ENCODE results near the gene FDXR.

GRCh38 chr17:74890554-74890953 is 17.8 kb upstream of the FDXR start:
- TF ChIP-seq JUND (IDR thresholded peaks at IDR 0.05), result no peak
- no peak for TF ChIP-seq RAD21 (IDR thresholded peaks at IDR 0.05)
- no peak for TF ChIP-seq CTCF (IDR thresholded peaks at IDR 0.05; ENCODE audit: low read depth, low read length, missing input control)
- TF ChIP-seq REST (IDR thresholded peaks at IDR 0.05), result no peak
- TF ChIP-seq, protein P1, sequence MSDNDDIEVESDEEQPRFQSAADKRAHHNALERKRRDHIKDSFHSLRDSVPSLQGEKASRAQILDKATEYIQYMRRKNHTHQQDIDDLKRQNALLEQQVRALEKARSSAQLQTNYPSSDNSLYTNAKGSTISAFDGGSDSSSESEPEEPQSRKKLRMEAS (IDR thresholded peaks at IDR 0.05), result no peak
- TF ChIP-seq GABPA (IDR thresholded peaks at IDR 0.05 in 1 of 2, conservative IDR thresholded peaks at IDR 0.05 in 1 of 2), result no peak
- no peak for TF ChIP-seq RXRA (IDR thresholded peaks at IDR 0.05)
- TF ChIP-seq FOXA1 (IDR thresholded peaks at IDR 0.05), result no peak
- no peak for TF ChIP-seq TAF1 (conservative IDR thresholded peaks at IDR 0.05)
- TF ChIP-seq YY1 (IDR thresholded peaks at IDR 0.05), result no peak
- no peak for TF ChIP-seq ATF3 (IDR thresholded peaks at IDR 0.05)
- TF ChIP-seq EGR1 (IDR thresholded peaks at IDR 0.05; ENCODE audit: low read depth in 2 of 2), result no peak

Measured in liver (tissue), 3 donors.